ENCODE results near the gene RAB41. TPM values are rescaled to one million over a fixed set of nuclear protein-coding genes. Genes with fewer than 3 reads are reported as not detected.

RAB41 gene
- total and polyA plus RNA-seq, 10 of the 15 experiments (the other 5 are each of a cell fraction or from before 2014, with no cell fraction given), result 0.05 to 0.31 TPM; not detected in 8

DNA sequence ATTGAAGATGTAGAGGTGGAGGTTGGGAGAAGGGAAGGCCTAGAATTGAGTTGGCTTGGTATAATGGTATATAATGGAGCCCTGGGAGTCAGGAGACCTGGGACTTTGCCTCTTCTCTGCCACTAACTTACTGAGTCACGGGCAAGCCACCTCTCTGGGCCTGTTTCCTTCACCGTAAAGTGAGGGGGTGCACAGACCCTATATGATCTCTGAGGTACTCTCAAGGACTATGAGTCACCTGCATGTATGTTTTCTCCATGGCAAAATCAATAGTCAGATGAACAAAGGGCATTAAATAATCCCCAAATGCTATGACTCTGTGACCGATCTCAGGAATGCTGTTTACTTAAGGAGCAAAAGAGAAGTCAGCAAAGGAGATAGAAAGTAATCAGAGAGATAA lies 27.1 kb upstream of the RAB41 start:
- ATAC-seq (no peak), DNase-seq (ENCODE audit: low read depth, low spot score) (no peak), FAIRE-seq (no peak)
- no peak overlapping the region for H3K27ac ChIP-seq (ENCODE audit: control insufficient read depth, insufficient read depth)
- ChIA-PET SMC1A (ENCODE audit: uncharacterized antibody, unreplicated experiment) (no interaction called here), RAD21 (ENCODE audit: unreplicated experiment) (no interaction called here), CTCF (no interaction called here), POLR2A (no interaction called here)
- H3K4me2 ChIP-seq (ENCODE audit: control insufficient read depth, insufficient read depth), result no peak overlapping the region
- no peaks in the 10 kb centered on the region for H3K36me3 ChIP-seq (ENCODE audit: control insufficient read depth in 2 of 2, insufficient read depth in 2 of 2, low read length in 1 of 2)
- intact Hi-C loops (cut with micrococcal nuclease; ENCODE audit: unreplicated experiment), result no loop called here
- in situ Hi-C loops (cut with MboI), result no loop called here
- no peaks in the 10 kb centered on the region for H3K9me3 ChIP-seq (replicated peaks; ENCODE audit: control insufficient read depth, insufficient read depth, low read length)
- no peaks in the 10 kb centered on the region for H3K79me2 ChIP-seq (ENCODE audit: control insufficient read depth, insufficient read depth, low read length)
- no peaks in the 10 kb centered on the region for H3K4me1 ChIP-seq (ENCODE audit: control insufficient read depth, insufficient read depth, low read length)
- H3K27me3 ChIP-seq (replicated peaks in 1 of 2; ENCODE audit: control insufficient read depth in 2 of 2, insufficient read depth in 2 of 2, low read length in 1 of 2), result no peaks in the 10 kb centered on the region
- BruUV-seq (replicated peaks), result no TSS peak
- H3K4me3 ChIP-seq, result no peak overlapping the region
- no peak overlapping the region for H3K9ac ChIP-seq (ENCODE audit: control insufficient read depth, insufficient read depth, low read length)
- WGBS (ENCODE audit: insufficient coverage, insufficient replicate concordance, low lambda C conversion rate, missing lambda C conversion rate), result 69% methylated on average over 3 of the region's 3 CpGs
- no peaks in the 10 kb centered on the region for H4K20me1 ChIP-seq (ENCODE audit: control insufficient read depth, insufficient read depth)
- H2AFZ ChIP-seq (ENCODE audit: control insufficient read depth, low read depth, low read length), result no peak overlapping the region
- TF ChIP-seq BCL3 (IDR thresholded peaks at IDR 0.05; ENCODE audit: borderline replicate concordance, insufficient read depth, low read depth, low read length, poor library complexity, severe bottlenecking), result no peak
- no peak for TF ChIP-seq MTA3 (IDR thresholded peaks at IDR 0.05; ENCODE audit: borderline replicate concordance, low read length)
- no peak for TF ChIP-seq ATF7 (IDR thresholded peaks at IDR 0.05; ENCODE audit: low read depth)
- TF ChIP-seq, protein P1, sequence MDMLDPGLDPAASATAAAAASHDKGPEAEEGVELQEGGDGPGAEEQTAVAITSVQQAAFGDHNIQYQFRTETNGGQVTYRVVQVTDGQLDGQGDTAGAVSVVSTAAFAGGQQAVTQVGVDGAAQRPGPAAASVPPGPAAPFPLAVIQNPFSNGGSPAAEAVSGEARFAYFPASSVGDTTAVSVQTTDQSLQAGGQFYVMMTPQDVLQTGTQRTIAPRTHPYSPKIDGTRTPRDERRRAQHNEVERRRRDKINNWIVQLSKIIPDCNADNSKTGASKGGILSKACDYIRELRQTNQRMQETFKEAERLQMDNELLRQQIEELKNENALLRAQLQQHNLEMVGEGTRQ (IDR thresholded peaks at IDR 0.05; ENCODE audit: borderline replicate concordance, low read depth, low read length), result no peak
- no peak for TF ChIP-seq NFIC (IDR thresholded peaks at IDR 0.05; ENCODE audit: low read depth, low read length)
- no peak for TF ChIP-seq IKZF1 (conservative IDR thresholded peaks at IDR 0.05)
- TF ChIP-seq, protein P2, sequence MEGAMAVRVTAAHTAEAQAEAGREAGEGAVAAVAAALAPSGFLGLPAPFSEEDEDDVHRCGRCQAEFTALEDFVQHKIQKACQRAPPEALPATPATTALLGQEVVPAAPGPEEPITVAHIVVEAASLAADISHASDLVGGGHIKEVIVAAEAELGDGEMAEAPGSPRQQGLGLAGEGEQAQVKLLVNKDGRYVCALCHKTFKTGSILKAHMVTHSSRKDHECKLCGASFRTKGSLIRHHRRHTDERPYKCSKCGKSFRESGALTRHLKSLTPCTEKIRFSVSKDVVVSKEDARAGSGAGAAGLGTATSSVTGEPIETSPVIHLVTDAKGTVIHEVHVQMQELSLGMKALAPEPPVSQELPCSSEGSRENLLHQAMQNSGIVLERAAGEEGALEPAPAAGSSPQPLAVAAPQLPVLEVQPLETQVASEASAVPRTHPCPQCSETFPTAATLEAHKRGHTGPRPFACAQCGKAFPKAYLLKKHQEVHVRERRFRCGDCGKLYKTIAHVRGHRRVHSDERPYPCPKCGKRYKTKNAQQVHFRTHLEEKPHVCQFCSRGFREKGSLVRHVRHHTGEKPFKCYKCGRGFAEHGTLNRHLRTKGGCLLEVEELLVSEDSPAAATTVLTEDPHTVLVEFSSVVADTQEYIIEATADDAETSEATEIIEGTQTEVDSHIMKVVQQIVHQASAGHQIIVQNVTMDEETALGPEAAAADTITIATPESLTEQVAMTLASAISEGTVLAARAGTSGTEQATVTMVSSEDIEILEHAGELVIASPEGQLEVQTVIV (IDR thresholded peaks at IDR 0.05; ENCODE audit: borderline replicate concordance, partially characterized antibody), result no peak
- TF ChIP-seq, protein P3, sequence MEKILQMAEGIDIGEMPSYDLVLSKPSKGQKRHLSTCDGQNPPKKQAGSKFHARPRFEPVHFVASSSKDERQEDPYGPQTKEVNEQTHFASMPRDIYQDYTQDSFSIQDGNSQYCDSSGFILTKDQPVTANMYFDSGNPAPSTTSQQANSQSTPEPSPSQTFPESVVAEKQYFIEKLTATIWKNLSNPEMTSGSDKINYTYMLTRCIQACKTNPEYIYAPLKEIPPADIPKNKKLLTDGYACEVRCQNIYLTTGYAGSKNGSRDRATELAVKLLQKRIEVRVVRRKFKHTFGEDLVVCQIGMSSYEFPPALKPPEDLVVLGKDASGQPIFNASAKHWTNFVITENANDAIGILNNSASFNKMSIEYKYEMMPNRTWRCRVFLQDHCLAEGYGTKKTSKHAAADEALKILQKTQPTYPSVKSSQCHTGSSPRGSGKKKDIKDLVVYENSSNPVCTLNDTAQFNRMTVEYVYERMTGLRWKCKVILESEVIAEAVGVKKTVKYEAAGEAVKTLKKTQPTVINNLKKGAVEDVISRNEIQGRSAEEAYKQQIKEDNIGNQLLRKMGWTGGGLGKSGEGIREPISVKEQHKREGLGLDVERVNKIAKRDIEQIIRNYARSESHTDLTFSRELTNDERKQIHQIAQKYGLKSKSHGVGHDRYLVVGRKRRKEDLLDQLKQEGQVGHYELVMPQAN (conservative IDR thresholded peaks at IDR 0.05), result no peak
- no peak for TF ChIP-seq IRF4 (IDR thresholded peaks at IDR 0.05; ENCODE audit: low read depth, low read length)
- TF ChIP-seq MYC (IDR thresholded peaks at IDR 0.05; ENCODE audit: insufficient read depth, insufficient read length, insufficient replicate concordance, low read length, severe bottlenecking), result no peak
- TF ChIP-seq POLR2AphosphoS2 (IDR thresholded peaks at IDR 0.05; ENCODE audit: low read depth, low read length), result no peak
- TF ChIP-seq ZNF622 (IDR thresholded peaks at IDR 0.05), result no peak
- TF ChIP-seq, protein P4, sequence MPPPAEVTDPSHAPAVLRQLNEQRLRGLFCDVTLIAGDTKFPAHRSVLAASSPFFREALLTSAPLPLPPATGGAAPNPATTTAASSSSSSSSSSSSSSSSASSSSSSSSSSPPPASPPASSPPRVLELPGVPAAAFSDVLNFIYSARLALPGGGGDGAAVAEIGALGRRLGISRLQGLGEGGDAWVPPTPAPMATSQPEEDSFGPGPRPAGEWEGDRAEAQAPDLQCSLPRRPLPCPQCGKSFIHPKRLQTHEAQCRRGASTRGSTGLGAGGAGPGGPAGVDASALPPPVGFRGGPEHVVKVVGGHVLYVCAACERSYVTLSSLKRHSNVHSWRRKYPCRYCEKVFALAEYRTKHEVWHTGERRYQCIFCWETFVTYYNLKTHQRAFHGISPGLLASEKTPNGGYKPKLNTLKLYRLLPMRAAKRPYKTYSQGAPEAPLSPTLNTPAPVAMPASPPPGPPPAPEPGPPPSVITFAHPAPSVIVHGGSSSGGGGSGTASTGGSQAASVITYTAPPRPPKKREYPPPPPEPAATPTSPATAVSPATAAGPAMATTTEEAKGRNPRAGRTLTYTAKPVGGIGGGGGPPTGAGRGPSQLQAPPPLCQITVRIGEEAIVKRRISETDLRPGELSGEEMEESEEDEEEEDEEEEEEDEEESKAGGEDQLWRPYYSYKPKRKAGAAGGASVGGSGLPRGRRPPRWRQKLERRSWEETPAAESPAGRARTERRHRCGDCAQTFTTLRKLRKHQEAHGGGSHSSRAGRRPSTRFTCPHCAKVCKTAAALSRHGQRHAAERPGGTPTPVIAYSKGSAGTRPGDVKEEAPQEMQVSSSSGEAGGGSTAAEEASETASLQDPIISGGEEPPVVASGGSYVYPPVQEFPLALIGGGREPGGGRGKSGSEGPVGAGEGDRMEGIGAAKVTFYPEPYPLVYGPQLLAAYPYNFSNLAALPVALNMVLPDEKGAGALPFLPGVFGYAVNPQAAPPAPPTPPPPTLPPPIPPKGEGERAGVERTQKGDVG (CRISPR knock-in tag; IDR thresholded peaks at IDR 0.05), result no peak
- no peak for TF ChIP-seq HDAC6 (IDR thresholded peaks at IDR 0.05; ENCODE audit: unreplicated experiment)
- no peak for TF ChIP-seq ESRRA (IDR thresholded peaks at IDR 0.05; ENCODE audit: low read length)
